M059J (cell line): ENCODE data around the gene IFT27. TPM values are rescaled to one million over a fixed set of nuclear protein-coding genes. Genes with fewer than 3 reads are reported as not detected.
"Not testable (repeated sequence)": the region's sequence is repeated elsewhere in the genome, so short reads cannot be mapped to it uniquely, and the experiment has no call there.

Experiments used
- DNase-seq: peaks from one replicate; pipeline ENCODE4 v3.0.0-alpha.2; 2012; ENCODE audit warnings: low read depth
- total RNA-seq: library from RNA; depleted of rRNA; stranded (reverse); fragments of >200 nt; shearing (Covaris generic); gene quantifications from 2 replicates; pipeline ENCODE4 v1.2.3, GENCODE V29; 2014

IFT27 gene
- total RNA-seq, 1 experiment from 2014 or later = 19.7 TPM

- DNase-seq = no peak
These were observed 10.6 kb downstream of the IFT27 start for GRCh38 chr22:36765131-36765942.

GRCh38 chr22:36764641-36765040, 11.3 kb downstream of the IFT27 start:
- DNase-seq = no peak

DNA sequence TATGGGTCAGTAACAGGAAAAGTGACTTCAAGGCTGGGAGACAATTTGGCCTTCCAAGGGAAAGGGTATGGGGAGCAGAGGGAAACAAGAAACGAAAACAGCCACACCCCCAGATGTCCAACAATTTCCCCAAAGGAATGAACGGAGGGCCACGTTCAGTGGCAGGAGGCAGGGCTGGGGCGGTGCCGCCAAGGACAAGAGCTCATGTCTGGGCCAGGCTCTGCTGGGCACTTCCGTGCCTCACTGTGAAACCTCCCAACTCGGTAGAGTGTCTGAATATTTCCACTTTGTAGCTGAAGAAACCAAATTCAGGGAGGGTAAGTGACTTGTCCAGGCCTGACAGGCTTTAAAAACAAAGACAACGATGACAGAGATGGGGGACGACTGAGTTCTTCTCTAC, 11.9 kb downstream of the IFT27 start:
- no peak for DNase-seq

DNA sequence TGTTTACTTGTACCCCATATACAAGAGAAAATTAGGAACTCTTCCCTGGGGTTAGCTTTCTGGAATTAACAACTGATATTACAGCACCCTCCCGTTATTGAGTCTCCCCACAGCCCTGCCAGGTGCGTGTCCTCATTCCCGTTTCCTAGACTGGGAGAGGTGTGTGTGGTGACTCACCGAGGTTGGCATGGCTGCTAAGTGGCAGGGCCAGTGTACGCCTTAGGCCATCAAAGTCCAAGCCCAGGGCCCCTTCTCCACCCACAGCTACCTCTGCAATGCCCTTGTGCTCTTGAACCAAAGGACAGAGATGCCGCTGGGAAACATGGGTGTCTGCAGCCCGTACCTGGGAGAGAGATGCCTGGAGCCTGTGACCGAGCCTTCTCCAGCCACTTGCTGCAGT, 12.3 kb downstream of the IFT27 start:
- DNase-seq = no peak

DNA sequence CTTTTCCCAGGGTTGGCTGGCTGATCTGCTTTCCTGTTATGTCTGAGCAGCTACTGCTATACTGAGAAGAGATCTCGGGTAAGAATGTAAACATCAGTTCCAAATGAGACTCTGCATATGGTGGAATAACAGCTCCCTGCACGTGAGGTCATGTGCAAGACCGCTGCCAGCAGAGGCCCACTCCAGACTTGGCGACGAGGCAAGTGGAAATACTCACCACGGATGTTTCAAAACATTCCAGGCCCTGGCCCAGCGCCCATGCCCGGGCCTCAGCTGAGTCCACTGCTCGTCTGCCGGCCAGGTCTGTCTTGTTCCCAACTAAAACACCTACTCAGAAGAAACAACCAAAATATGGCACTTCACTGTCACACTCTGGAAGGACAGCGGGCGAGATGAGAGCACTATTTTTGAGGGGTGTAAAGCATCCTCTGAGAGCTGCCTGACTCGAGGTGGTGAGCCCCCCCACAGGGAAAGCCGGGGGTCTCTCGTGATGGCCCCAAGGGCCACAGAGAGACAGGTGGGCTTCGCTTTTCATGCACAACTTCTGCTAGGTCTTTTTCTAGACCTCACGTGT, 13.1 kb downstream of the IFT27 start:
- DNase-seq = no peak

DNA sequence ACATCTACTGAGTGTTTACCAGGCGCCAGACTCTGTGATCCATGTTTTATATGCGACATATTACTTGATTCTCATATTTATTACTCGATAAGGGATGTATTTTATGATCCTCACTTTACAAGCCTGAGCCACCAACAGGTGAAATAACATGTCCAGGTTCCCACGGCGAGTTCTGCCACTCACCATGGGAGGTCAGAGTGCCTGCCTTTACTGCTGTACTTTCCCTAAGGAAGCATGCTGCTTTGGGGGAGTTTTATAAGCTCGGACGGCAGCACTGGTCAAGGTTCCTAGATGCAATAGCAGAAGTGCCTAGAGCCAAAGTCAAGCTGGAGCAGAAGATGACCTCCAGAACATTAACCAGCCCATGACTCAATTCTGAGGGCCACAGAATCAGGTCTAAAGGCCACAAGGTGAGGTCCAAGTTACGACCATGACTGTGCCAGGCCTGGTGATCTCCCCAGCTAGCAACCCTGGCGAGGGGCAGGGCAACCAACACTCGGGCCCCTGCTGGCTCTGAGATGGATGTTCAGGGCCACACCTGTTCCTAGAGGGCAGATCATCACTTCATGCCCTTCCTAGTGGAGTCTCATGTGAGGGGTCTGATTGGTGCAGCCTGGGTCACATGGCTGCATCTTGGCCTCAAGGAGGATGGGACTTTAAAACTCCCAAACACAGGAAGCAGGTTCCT, 14.2 kb downstream of the IFT27 start:
- no peak for DNase-seq

- DNase-seq = no peak
These were observed 15.1 kb downstream of the IFT27 start for GRCh38 chr22:36760786-36761185.

DNA sequence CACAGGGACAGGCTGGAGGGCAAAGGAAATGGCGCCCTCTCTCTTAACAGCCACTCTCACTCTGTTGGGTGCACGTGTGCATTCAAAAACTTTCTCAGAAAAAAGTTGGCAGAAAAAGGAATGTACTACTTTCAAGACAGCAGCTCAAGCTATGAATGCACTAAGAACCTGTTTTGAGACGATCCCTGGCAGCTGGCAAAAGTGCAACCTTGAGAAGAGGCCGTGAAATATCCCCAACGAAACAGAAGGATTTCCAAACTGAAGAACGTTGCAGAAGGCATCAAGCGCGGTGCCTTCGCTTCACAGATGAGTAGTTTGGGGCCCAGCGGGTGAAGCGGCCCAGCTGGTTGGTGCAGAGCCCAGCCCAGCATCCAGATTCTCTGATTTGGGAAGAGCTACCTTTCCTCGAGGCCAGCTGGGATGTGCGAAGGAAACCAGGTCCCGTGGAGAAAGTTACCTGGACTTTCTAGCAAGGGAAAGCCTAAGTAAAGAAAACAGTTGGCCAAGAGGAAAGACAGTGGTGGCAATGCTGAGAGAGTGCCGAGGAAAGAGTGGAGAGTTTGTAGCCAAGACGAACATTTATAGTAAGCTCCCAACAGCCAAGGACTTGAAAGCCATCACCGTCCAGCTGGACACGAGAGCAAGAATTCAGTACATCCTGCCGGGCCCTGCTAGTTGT, 16.3 kb downstream of the IFT27 start:
- DNase-seq = no peak

GRCh38 chr22:36758792-36759271, 17.1 kb downstream of the IFT27 start:
- DNase-seq = no peak

GRCh38 chr22:36757668-36758211, 18.2 kb downstream of the IFT27 start:
- DNase-seq = peak; percentile 61

GRCh38 chr22:36756746-36757655, 18.9 kb downstream of the IFT27 start:
- DNase-seq = no peak

GRCh38 chr22:36756031-36756430, 19.9 kb downstream of the IFT27 start:
- DNase-seq = no peak

GRCh38 chr22:36755316-36755715, 20.6 kb downstream of the IFT27 start:
- DNase-seq = no peak

DNA sequence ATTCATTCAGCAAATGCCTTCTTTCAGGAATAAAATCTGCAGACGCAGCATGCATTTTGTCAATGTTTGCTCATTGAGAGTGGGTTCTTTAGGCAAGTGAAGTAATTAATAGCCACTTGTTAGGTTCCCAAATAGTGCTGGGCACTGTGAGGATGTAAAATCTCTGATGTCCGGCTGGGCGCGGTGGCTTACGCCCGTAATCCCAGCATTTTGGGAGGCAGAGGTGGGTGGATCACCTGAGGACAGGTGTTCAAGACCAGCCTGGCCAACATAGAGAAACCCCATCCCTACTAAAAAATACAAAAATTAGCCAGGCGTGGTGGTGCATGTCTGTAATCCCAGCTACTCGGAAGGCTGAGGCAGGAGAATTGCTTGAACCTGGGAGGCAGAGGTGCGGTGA, 21.0 kb downstream of the IFT27 start:
- not testable (repeated sequence) for DNase-seq

- no peak for DNase-seq
These were observed 22.0 kb downstream of the IFT27 start for GRCh38 chr22:36753916-36754315.

- DNase-seq = no peak
These were observed 22.7 kb downstream of the IFT27 start for GRCh38 chr22:36753120-36753802.

- DNase-seq = no peak
These were observed 29.4 kb downstream of the IFT27 start for GRCh38 chr22:36746375-36746970.

DNA sequence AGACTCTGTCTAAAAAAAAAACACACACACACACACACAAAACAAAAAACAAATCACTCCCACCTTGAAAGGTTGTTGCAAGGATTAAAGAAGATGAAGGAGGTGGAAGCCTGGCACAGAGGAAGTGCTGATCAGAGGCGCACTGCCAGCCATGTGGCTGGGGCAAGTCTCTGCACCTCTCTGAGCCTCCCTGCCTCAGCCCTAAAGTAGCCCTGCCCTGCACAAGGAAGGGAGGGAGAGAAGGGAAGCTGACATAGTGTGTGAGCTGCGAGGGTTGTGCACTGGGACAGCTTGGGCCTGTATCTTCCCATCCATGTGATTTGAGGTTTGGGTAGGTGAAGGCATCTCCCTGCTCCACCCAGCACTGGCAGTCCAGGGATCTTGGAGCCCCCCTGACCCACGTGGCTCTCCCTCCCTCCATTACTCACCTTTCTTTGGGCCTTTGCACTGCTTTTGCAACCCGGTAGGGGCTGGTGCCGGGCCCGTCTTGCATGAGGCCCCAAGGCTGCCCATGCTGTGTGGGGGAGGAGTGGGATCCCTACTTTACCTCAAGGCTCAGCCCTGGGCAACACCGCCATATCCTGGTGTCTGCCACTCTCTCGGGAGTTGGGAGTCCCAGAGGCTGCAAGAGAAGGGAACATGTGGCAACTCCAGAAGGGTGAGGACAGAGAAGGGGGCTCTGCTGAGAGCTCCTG, 30.5 kb downstream of the IFT27 start:
- DNase-seq = no peak

GRCh38 chr22:36744791-36745190, 31.1 kb downstream of the IFT27 start:
- DNase-seq = no peak
